NOMO-1 (cell line): ENCODE measurements around the gene ITPKB.
"Not testable (repeated sequence)": the region's sequence is repeated elsewhere in the genome, so short reads cannot be mapped to it uniquely, and the experiment has no call there.

Source experiments
- DNase-seq, 2 experiments: peaks; one replicate each; lab custom pipeline; 2025; ENCODE audit not compliant: unreplicated experiment in 2 of 2; lab: John Stamatoyannopoulos, UW

ITPKB gene

DNA sequence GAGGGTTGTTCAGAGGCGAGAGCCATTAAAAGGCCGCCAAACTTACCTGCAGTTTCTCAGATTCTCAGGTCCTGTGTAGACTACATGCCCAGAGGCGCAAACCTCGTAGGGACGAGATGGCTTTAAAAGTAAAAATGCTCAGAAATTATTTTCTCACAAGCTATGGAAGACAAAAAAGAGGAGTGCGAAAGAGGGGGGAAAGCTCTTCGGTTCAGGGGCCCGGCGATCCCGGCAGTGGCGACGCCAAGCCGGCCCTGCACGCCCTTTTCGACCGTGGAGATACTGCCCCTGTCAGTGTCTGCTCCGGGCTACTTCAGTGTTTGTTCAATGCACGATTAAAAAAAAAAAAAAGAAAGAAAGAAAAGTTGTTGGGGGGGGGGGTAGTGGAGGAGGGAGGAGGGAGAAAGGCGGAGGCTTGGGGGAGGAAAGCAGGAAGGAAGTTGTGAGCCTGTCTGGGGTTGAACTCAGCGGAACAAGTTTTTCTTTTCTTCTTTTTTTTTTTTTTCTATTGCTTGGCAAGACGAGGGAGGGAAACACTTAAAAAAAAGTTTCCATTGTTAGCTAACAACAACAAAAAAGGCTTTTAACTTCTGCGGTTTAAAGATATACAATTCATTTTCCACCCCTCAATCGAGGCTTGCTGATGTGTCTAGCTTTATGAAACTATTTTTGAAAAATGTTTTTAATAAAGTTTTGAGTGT lies at the start of gene ITPKB:
Gene ITPKB, minus strand, starts transcription at position 288 of the 701 bp plus-strand sequence. CDS start 1,824 bp downstream, outside the sequence.
- peak; percentile 67 to 78 for DNase-seq

DNA sequence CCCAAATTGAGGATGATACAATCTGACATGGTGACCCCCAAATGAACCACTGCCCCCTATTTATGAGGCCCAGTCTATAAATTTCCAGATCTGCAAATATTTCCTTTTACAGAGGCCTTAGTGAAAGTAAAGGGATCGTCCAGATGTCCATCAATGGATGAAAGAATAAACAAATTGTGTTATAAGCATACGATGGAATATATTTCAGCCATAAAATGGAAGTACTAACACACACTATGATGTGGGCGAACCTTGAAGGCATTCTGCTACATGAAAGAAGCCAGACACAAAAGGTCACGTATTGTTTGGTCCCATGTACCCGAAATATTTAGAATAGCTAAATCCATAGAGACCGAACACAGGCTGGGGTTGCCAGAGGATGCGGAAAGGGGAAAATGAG lies 48.6 kb upstream of the ITPKB start:
- DNase-seq: no peak

DNA sequence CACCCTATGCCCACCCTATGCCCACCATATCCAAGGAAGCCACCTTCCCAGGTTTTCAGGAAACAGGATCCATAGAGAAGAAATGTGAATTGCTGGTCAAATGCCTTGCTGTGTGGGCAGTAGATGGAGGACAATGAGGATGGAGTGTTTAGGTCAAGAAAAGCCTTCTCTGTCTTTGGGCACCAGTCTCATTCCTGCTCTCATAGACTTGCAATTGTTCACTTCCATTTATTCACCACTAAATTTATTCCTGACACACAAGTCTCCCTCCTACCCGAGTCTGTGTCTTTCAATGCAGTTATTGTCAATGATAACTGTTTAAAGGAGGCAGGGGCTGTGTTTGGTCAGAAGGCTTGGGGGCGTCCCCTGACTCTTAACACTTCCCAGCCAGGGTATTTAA lies 48.0 kb upstream of the ITPKB start:
- DNase-seq: no peak

DNA sequence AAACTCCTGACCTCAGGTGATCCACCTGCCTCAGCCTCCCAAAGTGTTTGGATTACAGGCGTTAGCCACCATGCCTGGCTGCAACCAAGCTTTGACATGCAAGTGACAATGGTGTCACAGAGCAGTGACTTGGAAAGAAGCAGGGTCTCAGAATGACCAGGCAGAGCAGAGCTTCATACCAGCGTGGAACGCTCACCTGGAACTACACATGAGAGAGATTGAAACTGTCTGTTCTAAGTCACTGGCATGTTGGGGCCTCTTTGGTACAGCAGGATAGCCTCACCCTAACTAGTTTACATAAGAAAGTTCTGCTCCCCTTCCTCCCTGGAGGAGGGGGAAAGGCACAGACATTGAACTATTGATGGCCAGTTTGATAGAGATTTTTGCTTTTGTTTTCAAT lies 47.5 kb upstream of the ITPKB start:
- no peak for DNase-seq

DNA sequence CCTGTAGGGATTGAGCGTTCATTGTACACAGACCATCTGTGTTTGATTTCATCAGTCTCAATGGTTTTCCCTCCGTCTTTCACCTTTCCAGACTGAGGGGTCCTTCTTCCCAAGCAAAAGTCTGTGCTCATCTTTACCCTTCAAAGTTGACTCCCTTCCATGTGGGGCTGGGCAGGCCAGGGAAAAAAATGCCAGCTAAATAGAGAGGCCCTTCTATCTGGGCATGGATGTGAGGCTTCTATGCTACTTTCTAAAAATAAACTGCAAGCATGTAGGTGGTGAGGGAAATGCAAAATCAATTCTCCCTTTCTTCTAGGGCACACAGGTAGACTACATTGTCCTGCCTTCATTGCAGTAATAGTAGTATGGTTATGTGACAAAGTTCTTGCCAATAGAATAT lies 46.7 kb upstream of the ITPKB start:
- no peak for DNase-seq

DNA sequence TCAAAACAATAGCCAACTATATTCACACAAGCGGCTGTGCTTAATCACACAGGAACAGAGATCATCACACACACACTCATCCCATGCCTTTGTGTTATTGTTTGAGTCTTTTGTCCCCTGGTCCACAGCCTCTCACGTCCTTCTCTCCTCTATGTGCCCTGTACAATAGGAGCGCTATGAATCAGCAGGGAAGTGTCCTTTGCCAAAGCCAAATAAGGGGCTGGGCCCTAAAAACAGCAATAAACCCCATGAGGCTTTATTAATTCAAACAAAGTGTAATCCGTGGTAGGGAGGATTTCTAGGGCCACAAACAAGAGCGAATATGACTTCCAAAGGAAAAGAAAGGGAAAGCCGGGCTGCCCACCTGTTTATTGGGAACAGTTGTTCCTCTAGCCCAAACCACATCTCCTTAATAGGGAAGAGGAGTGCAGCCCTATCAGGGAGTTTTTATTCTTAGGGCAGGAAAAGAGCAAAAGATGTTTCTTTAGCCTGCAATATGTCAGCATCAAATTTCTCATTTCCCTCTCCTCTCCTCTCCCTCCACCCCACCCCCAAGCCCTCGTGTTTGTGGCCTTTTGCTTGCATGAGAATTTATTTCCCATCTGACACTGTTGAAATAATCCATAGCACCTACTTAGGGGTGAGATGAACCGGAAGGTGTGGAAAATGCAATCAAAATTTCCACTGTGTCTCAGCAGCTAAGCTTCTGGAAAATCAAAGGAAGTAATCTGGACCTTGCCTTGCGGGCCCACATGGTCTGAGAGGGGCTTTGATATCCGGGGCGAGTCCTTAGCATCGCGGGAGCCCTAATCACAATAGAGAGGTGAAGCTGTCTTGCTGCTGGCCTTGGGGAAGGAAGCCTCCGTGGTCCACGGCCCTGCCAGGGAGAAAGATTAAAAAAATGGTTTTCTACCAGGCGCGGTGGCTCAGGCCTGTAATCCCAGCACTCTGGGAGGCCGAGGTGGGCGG lies 45.3 kb upstream of the ITPKB start:
- DNase-seq: no peak

DNA sequence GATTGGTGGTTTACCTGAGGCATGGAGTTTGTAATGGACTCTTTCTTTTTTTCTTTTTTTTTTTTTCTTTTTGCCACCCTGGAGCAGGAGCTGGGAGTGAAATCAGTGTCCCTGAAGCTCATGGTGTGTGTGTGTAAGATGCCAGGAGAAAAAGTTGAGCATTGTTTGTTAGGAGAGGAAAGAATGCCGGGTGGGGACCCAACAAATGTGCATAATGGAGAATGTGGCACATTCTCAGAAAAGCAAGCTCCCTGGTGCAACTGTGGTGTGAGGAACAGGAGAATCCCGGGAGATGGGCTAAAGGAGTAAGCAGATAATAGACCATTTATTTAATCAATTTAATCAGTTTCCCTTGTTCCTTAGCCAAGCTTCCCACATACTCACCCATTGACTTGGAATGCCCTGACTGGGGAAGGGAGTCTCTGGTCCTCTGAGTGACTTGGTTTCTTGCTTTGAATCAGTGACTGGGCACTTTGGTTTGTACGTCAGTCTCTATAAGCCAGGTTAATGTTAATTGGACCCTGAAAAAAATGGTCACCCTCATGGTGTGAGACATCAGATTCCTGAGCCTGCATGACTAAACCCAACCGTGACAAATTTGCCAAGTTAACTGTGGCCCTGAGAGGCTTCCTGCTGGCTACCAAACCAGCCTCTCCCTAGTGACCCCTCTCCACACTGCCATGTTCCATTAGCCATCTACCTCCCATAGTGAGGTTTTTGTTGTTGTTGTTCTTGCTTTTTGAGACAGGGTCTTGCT lies 43.9 kb upstream of the ITPKB start:
- DNase-seq: no peak

DNA sequence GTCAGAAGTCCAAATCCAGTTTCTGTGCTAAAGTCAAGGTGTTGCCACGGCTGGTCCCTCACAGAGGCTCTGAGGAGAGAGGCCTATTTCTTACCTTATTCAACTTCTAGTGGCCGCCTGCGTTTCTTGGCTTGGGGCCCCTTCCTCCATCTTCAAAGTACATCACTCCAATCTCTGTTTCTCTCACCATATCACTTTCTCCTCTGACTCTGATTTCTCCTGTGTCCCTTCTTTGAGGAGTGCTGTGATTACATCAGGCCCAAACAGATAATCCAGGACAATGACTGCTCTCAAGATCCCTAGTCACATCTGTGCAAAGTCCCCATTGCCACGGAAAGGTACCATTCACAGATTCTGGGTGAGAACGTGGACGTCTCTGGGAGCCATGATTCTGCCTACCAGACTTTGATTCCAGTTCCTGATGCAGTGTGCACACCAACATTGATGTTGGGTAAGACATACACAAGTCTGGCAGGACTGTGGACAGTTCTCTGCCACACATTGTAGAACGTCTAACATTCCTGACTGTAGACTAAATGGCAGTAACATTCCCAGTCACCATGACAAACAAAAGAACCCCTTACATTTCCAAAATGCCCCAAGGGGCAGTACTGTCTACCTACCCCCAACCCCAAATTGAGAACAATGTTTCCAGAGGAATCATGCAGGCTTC lies 43.0 kb upstream of the ITPKB start:
- no peak for DNase-seq

DNA sequence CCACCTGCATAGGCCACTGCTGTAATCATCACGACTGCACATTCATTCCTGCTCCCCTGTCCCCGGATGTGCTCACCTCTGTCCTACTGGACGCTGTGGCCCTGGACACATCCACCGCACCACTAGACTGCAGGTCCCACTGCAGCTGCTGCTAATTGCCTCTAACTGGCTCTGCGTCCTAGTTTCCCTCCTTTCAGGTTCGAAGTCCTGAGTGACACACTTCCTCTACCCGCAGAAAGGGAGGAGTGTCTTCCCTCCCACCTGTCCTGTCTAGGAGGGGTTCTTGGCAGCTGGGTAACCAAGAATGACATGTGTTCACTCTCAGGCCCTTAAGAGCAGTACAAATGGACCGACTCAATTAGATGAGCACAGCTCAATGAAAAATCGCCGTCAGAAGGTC lies 40.5 kb upstream of the ITPKB start:
- no peak for DNase-seq

DNA sequence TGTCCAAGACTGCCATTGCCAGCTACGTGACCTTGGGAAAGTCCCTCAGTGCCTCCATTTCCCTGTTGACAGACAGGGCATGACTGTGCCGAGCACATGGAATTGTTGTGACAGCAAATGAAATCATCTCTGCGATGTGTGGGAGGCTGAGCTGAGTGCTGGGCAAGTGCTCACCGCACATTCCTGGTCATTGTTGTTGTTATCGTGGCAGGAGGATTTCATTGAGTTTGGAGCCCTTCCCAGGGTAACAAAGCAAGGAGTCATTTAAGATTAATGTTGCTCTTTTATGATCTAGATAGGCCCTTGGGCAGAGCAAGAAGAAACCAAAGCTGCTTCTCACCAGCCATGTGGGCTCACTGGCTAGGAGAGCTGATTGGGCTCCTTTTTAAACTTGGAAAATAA lies 39.6 kb upstream of the ITPKB start:
- DNase-seq: no peak

DNA sequence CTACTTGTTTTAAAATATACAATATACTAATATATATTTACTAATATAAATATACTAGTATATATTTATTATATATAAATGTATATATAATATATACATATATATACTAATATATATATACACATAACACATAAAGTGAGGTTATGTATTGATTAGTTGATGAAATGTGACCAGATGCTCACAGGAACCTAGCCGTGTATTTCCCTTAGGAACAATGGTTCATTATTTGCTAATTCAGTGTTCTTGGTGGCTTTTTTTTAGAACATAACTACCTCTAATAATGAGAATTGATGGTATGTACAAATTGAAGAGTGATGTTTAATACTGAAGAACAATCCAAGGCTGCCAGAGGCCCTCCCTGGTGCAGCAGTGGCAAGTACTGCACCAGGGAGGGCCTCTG lies 37.9 kb upstream of the ITPKB start:
- no peak for DNase-seq

DNA sequence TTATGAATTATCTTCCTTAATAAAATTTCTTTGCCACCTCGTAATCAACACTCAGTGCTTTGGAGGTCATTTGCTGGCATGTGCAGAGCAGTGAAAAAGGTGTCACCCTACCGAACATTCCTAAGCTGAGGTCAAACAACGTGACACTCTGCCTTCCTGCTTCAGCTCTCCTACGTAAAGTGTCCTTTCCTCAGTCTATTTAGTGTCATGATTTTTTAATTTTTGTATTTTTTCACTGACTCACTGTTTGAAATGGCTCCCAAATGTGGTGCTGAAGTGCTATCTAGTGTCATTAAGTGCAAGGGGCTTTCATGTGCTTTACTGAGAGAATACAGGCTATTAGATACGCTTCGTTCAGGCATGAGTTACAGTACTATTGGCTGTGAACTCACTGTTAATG lies 37.0 kb upstream of the ITPKB start:
- DNase-seq: no peak

DNA sequence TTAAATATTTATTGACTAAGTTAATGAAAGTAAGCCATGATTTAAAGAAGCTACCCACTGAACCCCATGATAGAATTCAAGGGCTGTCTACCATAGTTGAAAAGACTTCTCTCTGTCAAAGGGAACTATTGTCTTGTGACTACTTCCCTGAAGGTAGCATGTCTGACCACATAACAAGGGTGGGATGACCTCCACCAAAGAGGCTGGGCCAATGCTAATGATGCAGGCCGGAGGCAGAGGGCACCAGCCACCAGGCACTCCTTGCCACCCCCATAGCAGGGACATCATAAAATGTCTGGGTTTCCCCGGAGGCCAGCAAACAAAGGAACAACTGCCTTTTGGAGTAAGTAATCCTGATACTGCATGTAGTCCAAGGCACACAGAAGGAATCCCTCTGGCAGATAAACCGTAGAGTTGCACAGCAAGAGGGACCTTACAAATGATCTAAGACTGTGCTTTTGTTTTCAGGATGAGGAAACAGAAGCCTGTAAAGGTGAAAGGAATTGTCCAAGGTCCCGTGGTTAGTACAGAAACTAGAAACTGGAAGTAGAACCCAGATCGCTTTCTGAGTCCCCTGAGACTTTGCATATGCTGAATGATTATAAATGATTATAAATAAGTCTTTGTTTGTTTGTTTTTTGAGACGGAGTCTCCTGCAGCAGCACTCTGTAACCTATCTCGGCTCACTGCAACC lies 33.5 kb upstream of the ITPKB start:
- peak in 1 of 2 experiments; percentile 16 for DNase-seq

DNA sequence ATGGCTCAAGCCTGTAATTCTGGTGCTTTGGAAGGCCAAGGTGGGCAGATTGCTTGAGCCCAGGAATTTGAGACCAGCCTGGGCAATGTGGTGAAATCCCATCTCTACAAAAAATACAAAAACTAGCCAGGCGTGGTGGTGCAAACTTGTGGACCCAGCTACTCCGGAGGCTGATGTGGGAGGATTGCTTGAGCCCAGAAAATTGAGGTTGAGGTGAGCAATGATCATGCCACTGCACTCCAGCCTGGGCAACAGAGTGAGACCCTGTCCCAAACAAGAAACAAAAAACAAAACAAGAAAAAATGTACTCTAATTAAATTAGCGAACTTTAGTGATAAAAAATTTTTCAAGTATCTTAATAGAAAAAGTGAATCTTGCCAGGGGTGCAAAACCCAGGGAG lies 28.1 kb upstream of the ITPKB start:
- not testable (repeated sequence) for DNase-seq

DNA sequence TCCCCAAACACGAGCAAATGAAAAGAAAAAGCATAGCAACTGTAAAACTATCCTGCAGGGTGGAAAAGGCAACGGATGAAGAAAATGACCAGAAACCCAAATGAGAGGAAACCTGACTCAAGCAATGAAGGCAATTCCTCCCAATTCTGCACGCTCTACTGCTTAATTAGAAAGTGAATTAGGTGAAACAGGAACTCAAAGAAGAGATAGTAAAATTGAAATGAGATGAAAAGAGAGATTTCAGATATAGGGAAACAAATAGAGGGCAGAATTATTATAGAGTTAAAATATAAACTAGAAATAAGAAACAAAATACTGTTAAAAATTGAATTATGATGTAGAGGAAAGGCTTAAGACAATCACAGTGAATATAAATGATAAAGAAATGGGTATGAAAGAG lies 27.5 kb upstream of the ITPKB start:
- no peak for DNase-seq

DNA sequence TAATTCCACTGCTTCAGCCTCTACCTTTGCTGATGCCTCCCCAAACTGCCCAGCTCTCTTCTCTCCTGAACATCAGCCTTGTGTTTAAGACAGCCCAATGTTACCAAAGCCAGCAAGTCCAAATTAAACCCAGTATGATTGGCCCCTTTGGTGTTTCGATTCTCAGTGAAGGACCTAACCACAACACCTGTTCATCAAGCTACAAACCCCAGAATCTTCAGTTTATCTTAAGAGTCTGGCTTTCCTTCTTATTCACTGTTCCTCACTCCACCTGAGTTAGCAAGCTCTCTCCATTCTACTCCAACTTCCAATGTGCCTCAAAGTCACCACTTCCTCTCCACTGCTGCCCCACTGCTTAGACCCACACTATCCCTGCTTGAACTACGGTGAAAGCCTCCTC lies 25.5 kb upstream of the ITPKB start:
- no peak for DNase-seq

DNA sequence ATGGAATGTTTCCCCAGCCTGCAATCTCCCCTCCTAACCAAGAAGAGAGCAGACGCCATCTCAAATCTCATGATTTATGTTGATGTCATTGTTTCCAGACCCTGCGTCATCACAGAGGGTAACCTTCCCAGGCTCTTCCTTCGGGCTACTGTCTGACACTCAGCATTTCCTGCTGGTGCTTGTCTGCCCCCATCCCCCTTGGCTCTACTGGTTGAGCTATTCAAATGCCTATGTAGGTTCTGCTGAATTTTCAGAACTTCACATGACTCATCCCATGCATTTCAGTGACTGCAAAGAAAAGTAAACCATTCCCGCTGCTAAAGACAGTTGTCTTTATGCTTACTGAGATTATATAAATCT lies 24.8 kb upstream of the ITPKB start:
- no peak for DNase-seq

DNA sequence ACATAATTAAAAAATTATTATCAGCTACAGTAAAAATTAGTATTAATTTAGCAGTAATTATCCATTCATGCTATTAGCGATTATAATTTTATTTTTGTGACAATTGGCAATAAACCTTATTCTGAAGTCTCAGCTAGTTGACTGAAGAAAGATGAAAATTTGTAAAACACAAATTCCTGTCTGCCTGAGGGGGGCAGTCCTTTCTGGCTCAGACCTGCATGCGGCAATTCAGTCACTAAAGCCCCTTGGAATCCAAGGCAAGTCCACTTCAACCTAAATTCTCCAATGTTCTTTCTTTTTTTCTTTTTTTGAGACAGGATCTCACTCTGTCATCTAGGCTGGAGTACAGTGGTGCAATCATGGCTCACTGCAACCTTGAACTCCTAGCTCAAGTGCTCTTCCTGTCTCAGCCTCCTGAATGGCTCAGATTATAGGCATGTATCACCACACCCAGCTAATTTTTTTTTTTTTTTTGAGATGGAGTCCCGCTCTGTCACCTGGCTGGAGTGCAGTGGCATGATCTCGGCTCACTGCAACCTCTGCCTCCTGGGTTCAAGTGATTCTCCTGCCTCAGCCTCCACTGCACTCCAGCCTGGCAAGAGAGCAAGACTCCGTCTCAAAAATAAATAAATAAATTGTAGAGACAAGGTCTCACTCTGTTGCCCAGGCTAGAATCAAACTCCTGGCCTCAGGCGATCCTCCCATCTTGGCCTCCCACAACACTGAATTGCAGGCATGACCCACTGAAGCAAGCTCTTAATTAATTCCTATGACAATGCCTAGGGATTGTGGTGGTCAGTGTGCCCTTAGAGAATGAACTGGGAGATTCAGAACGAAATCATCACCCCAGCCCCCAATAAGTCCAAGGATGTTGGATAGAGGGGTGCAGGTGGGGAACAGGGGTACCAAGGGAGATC lies 24.2 kb upstream of the ITPKB start:
- no peak for DNase-seq

DNA sequence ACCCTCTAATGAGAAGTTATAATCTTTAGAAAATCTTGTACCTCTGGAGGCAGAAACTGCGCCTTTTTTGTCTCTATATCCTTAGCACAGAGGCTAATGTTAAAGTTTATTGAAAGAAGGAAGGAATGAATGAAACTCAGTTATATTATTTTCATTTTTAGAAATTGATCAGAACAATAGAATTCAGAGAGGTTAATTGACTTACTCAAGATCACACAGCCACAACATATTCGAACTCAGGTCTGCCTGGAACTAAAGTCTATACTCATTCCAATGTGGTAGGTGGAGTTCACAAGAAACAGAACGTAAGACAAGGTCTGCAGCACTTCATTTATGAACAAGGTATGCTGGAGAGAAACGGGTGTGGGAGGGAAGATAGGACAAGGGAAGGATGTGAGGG lies 23.0 kb upstream of the ITPKB start:
- DNase-seq: no peak
